Head of caudate nucleus (tissue), 42 donors: ENCODE results near the gene NPIPB12.
"Not testable (repeated sequence)": the region's sequence is repeated elsewhere in the genome, so short reads cannot be mapped to it uniquely, and the experiment has no call there.

ENCODE experiments used
- DNase-seq, 42 donors: peaks; one replicate each; pipeline versions ENCODE4 v3.0.0 to v3.0.0-alpha.2; 2020 to 2021; ENCODE audit warnings: mixed read lengths in 7 of 42
- intact Hi-C: fragments of 100-400 bp; cut with DNase I; formaldehyde crosslinking; loops from one replicate; pipeline ENCODE4 v1.15.0; 2022

NPIPB12 gene

DNA sequence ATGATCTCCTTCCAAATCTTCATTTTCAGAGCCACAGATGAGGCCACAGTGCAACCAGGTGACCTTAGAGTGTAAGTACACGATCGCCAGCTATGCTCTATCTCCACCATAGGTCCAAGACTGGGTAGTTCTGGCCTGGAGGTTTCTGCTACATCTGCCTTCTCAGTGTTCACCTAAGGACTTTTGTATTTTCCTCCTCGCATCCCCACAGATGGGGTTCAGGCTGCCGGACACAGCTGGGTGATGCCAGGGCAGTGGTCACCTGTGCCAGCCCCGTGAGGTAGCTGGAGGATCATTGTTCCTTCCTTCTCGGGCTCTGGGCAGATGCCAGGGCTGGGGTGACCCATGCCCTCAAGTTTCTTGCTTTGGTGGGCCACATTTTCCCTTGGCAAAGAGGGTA, at the start of gene NPIPB12:
Gene NPIPB12, minus strand, starts transcription at position 101 of the 400 bp plus-strand sequence.
- intact Hi-C loops, result not testable (repeated sequence)

DNA sequence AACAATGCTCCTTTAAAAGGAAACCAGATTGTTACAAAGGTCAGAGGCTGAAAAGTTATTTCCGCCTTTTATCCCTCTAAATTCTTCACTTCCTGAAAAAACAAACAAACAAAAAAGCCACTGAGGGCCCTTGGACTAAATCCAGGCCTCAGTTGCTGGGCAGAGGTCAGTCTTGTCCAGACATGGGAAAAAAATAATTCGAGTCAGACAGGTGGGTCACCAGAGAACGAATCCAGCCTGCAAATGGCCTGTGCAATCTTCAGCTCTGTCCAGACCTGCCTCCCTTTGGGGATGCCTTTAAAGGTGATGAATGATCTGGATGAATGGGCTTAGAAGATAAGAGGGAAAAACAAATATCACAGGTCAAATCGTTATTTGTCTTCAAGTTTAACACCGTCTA, 15.3 kb upstream of the NPIPB12 start:
- intact Hi-C loops, DNase-seq: not testable (repeated sequence)

More for the DNA sequence above, at the start of gene NPIPB12:
- not testable (repeated sequence) for DNase-seq

DNA sequence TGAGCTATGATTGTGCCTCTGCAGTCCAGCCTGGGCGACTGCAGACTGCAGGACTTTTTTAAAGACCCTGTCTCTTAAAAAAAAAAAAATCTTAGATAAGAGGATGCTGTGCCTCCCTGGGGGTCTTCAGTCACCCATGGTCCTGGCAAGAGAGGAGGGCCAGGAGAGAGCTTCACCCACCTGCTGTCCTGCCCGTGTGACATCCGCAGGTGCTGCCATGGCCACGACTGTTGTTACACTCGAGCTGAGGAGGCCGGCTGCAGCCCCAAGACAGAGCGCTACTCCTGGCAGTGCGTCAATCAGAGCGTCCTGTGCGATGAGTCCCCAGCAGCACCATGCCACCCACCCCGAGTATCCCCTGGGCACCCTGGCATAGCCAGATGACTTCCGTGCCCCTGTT, 23.9 kb downstream of the NPIPB12 start:
- intact Hi-C loops, result not testable (repeated sequence)
- DNase-seq, result peak in 18 of 42 donors; percentile 0 to 35 (median 8)

DNA sequence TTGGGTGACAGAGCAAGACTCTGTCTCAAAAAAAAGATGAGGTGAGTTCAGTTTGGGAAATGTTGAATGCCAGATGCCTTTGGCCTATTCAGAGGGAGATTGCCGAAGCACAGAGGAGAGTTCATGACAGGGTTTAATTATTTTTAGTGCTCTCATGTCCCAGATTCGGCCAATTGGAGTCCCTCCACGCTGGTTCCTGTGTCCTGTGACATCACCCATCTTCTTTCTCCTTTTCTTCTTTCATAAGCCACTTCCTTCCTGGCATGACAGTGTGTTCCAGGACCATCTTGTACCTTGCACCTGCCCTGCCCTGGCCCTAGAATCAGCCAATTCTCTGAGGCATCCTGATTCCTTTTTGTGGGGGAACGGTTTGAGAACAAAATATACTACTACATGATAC, 34.1 kb downstream of the NPIPB12 start:
- DNase-seq, intact Hi-C loops: not testable (repeated sequence)

DNA sequence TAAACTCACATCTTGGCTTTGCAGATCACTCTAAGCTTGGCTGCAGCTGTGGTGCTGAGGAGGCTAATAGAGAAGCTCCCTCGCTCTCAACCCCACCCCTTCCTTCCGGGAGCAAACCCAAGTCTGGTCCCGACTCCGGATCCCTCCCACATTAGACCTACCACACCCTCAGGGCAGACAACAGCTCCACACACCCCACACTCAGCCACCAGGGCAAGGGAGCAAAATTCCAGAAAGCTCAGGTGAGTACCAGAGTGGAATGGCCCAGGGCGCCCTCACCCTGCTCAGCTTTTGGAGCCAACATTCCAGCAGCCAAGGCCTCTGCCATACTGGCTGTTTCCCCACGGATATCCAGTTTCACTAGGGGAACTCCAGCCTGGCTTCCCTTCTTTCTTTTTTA, 36.5 kb downstream of the NPIPB12 start:
- DNase-seq, result peak in 40 of 42 donors; percentile 0 to 59 (median 17)
- intact Hi-C loops, result not testable (repeated sequence)

DNA sequence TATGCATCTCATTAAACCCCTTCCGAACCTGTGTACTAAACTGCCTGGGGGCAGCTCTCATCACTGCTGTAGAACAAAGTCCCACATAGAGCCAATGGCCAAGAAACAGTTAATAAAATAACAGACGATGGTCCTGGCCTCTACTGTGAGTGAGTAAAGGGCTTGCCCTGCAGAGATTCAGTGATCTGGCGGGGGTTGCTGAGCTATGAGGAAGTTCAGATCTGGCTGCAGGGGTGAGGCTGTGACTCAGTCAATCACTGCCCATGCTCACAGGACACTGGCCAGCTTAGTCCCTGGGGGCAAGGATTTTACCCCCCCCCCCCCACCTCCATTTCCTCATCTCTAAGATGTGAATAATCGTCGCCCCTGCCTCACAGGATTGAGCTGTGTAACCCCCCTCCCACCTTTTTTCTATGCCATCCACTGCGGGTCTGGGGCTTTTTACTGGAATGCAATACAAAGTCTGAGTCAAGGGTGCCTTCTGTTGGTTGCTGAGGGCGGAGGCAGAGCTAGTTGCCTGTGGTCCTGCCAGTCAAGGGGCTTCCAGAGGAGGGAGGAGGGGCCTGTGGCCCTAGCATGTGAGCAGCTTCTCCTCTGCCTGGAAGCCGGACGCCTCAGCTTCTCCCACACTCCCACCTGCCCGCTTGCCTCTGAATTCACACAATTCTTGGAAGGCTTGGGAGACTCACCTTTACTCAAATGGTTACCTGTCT, 38.4 kb downstream of the NPIPB12 start:
- intact Hi-C loops, DNase-seq: not testable (repeated sequence)

DNA sequence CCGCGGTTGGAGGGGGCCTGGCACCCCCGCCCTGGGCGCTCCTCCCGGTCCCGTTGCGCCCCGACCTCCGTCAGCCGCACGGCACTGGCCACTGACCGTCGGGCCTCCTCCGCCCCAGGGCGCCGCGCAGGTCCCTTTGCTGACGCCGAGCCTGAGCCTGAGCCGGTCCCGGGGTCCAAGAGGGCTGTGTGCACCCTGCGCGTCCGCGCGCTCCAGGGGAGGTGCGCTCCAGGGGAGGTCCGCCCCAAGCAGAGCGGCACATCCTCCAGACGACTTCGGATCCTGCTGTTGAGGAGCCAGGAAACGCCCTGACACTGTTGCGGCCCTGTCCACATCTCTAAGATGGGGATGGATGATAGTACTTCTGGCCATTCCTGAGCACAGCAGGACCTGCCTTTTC, 39.3 kb downstream of the NPIPB12 start:
- intact Hi-C loops, DNase-seq: not testable (repeated sequence)

DNA sequence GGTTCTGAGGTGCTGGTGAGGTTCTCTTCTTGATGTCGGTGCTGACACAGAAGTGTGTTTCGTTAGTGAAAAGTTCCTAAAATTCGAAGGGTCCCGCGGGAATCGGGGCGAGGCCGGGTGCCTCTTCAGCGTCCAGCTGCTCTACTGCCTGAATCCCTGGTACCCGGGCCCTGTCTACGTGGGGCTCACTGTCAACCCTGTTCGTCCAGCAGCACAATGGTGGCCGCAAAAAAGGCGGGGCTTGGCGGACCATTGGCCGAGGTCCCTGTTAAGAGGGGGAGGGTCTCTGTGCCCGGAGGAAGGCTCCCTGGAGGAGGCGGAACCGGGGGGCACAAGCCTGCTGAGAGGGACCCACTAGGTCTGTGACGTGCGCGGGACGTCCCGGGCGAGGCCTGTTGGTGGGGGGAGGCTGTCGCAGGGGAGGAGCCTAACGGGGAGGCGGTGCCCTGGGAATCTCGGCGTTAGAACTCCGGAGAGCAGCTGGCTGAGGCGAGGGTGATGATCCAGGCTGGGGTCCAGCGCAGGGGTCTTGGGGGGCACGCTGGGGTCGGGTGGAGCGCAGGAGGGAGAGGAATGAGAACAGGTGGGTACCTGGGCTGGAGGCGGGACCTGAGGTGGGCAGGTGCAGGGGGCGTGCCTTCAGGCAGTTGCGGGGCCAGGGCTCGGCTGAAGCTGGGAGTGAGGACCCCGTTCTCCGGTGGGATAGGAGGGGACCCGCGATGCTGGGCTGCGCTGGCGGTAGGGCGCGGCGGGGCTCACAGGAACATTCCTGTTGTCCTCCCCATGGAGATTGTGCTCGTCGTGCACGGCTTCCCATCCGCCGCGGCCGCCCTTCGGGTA, 40.0 kb downstream of the NPIPB12 start:
- intact Hi-C loops, DNase-seq: not testable (repeated sequence)

DNA sequence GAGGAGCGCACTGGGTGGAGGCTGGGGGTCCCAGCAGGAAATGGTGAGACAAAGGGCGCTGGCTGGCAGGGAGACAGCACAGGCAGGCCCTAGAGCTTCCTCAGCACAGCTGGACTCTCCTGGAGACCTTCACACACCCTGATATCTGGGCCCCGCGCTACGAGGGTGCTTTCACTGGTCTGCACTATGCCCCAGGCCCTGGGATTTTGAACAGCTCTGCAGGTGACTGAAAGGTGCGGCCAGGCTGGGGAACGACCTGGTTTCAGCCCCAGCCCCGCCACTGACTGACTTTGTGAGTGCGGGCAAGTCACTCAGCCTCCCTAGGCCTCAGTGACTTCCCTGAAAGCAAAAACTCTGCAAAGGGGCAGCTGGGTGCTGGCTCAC, 45.6 kb downstream of the NPIPB12 start:
- intact Hi-C loops, DNase-seq: not testable (repeated sequence)

DNA sequence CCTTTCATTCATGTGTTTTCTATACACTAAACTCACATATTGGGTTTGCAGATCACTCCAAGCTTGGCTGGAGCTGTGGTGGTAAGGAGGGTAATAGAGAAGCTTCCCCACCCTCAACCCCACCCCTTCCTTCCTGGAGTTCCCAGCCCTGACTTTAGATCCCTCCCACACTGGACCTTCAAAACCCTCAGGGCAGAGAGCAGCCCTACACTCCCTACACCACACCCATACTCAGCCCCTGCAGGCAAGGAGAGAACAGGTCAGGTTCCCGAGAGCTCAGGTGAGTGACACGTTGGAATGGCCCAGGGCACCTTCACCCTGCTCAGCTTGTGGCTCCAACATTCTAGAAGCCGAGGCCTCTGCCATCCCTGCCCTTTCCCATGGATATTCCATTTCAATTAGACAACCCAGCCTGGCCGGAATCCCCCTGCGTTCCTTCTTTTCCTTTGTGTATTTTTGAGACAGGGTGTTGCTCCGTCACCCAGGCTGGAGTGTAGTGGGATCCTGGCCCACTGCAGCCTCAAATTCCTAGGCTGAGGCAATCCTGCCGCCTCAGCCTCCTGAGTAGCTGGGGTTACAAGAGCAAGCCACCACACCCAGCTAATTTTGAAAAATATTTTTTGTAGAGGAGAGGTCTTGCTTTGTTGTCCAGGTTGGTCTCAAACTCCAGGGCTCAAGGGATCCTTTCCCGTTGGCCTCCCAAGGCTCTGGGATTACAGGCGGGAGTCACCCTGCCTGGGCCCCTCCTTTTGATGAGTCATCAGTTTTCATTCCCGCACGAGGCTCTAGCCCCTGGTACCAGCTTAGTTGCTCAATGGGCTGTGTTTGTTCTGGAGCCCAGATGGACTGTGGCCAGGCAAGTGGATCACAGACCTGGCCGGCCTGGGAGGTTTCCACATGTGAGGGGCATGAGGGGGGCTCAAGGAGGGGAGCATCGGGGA, 46.2 kb downstream of the NPIPB12 start, which contains the start of gene SULT1A4:
Gene SULT1A4, plus strand, starts transcription at position 208 of the 941 bp plus-strand sequence. CDS start 1,473 bp downstream, outside the sequence.
- DNase-seq, intact Hi-C loops: not testable (repeated sequence)

DNA sequence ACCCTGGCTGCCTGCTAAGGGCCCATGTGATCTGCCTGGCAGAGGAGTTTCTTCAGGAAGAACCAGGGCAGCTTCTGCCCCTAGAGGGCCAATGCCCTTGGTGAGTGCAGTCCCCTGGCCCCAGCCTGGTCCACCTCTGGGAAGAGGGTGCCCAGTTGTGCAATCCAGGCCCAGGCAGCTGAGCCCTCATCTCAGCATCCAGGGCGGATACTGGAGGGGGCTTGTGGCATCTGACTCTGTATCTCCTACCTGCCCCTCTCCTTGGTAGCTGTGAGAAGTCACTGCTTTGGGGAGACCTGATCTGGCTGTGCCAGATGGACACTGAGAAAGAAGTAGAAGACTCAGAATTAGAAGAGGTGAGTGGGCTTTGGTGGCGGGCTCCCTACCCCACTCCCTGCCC, 48.5 kb downstream of the NPIPB12 start:
- intact Hi-C loops, result not testable (repeated sequence)
- peak in 1 of 42 donors; percentile 34 for DNase-seq

DNA sequence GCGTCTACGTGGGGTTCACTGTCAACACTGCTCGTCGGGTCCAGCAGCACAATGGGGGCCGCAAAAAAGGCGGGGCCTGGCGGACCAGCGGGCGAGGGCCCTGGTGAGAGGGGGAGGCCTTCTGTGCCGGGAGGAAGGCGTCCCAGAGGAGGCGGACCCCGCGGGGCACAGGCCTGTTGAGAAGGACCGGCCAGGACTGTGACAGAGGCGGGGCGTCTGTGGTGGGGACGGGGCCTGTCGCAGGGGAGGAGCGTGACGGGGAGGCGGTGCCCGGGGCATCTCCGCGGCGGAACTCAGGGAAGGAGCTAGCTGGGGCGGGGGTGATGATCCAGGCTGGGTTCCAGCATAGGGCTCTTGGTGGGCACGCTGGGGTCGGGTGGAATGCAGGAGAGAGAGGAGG, 51.4 kb downstream of the NPIPB12 start:
- intact Hi-C loops, DNase-seq: not testable (repeated sequence)

DNA sequence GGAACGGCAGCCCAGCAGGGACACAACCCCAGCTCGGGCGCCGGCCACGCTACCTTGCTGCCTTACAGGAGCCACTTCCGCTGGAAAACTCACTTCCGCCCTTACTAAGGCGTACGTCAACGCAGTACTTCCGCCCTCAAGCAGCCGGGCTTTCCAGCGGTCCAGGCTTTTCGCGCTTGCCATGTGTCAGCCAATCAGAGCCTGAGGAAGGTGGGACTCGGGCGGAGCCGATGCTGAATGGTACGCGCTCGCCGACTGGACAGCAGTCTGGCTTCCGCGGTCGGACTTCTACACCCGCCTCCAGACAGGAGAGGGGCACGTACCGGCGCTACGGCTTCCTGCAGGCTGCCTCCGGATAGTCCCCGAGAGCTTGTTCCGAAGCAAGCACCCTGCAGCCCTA, 51.9 kb downstream of the NPIPB12 start, which contains the start of the genes BOLA2 and SLX1B:
Gene BOLA2, minus strand, starts transcription at position 83 of the 400 bp plus-strand sequence. CDS start 98 bp downstream, outside the sequence.
Gene SLX1B, plus strand, starts transcription at position 265 of the 400 bp plus-strand sequence.
- intact Hi-C loops, DNase-seq: not testable (repeated sequence)

DNA sequence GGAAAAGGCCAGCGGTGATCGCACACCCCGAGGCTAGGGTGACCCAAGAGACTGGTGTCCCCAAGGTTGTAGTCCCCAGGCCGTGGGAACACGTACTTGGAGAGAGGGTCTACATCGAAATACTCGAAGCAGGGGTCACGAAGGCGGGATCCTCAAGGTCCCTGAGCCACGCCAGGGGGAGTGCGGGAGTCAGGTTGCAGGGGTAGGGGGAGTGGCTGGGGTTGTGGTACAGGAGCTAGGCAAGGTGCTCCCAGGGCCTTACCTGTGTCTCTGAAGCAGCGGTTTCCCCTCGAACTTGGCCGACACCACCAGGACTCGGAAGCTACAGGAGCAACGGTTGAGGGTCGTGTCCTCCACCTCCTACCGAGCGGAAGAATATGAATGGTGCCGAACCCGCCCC, 52.5 kb downstream of the NPIPB12 start:
- intact Hi-C loops, DNase-seq: not testable (repeated sequence)
